Psoas muscle (tissue), 8 donors: ENCODE measurements around the gene PDZD2. TPM values are rescaled to one million over a fixed set of nuclear protein-coding genes. Genes with fewer than 3 reads are reported as not detected.
"Not testable (repeated sequence)": the region's sequence is repeated elsewhere in the genome, so short reads cannot be mapped to it uniquely, and the experiment has no call there.

Source experiments
- ATAC-seq, 4 donors: fragments of 200-7000 bp; cut with Tn5 transposase; one replicate each; pipeline ENCODE4 v1.9.1; 2020; ENCODE audit warnings: moderate library complexity in 3 of 4, mild to moderate bottlenecking in 2 of 4
- DNase-seq, 2 donors: peaks; one replicate each; pipeline ENCODE4 v3.0.0-alpha.2; 2020
- H3K27ac ChIP-seq: fragments of 200-600 bp; one replicate; pipeline ENCODE4 v1.8.0; 2022
- H3K27me3 ChIP-seq, 3 donors: fragments of 200-600 bp in 1 of 3; one replicate each; pipeline versions ENCODE4 v1.6.1 to v1.8.0; 2013 to 2022; ENCODE audit warnings: low read length in 2 of 3, mild to moderate bottlenecking in 2 of 3, moderate library complexity in 1 of 3; ENCODE audit not compliant: insufficient read depth in 3 of 3
- H3K36me3 ChIP-seq, 2 donors: fragments of 200-600 bp in 1 of 2; one replicate each; pipeline versions ENCODE4 v1.6.1 to v1.8.0; 2013 to 2022; ENCODE audit warnings: low read depth in 1 of 2, mild to moderate bottlenecking in 1 of 2, moderate library complexity in 1 of 2; ENCODE audit not compliant: insufficient read depth in 1 of 2
- H3K4me1 ChIP-seq: fragments of 200-600 bp; one replicate; pipeline ENCODE4 v1.8.0; 2022
- H3K4me3 ChIP-seq: fragments of 200-600 bp; one replicate; pipeline ENCODE4 v1.8.0; 2022; ENCODE audit warnings: mild to moderate bottlenecking
- H3K9me3 ChIP-seq: fragments of 200-600 bp; one replicate; pipeline ENCODE4 v1.8.0; 2022
- CTCF ChIP-seq: fragments of 200-600 bp; IDR thresholded peaks from one replicate; pipeline ENCODE4 v1.8.0; 2022; ENCODE audit warnings: antibody characterized with exemption
- WGBS, 3 donors: extraction: QIAGEN DNeasy Blood & Tissue Kit; methylation state at CpG; one replicate each; pipeline versions ENCODE4 v1.1.6 to v1.1.7; 2013; 5-methylcytosine and 5-hydroxymethylcytosine counted together
- intact Hi-C, 2 donors: fragments of 100-400 bp; cut with DNase I; formaldehyde crosslinking; loops; one replicate each; pipeline versions ENCODE4 v1.11.0 to v1.14.2; 2022
- polyA plus RNA-seq, 3 donors: library from polyadenylated mRNA; stranded (reverse); fragments of 200-250 nt; gene quantifications; one replicate each; pipeline ENCODE4 v1.2.3, GENCODE V29; 2013
- total RNA-seq, 4 donors: library from RNA; stranded (reverse); fragmentation: NEBNext Ultra II Directional in 2 of 4; extraction: Animal tissue kit (Norgen Biotek cat#: 25700) in 2 of 4; gene quantifications; one replicate each; pipeline versions ENCODE4 v1.2.1 to v1.2.4, GENCODE V29; 2021 to 2023
- donor health status: healthy with polysubstance abuse.
- donor health status: DM: no; HTN: no; CAD: no; lungs with moderate emphysema.
- donor health status: Bipolar disorder and iron deficiency.
- donor health status: healthy.
- donor health status: DM: yes; HTN: yes; CAD: no.
- donor health status: DM: no; HTN: no; CAD: no.
- donor health status: DM: no; HTN: no; CAD: no.
- donor health status: DM: yes; HTN: yes; CAD: no.

PDZD2 gene
- total and polyA plus RNA-seq, 7 donors: 1.4 to 17.5 (median 4.5) TPM

GRCh38 chr5:32030222-32030621 is 391.3 kb downstream of the PDZD2 start:
- Histone ChIP-seq H3K4me3 (no peak overlapping the region), H3K4me1 (peaks cover 36% of the 10 kb centered on the region), H3K27ac (no peak overlapping the region), H3K9me3 (no peaks in the 10 kb centered on the region), H3K36me3 (no peaks in the 10 kb centered on the region), H3K27me3 (no peaks in the 10 kb centered on the region)
- intact Hi-C loops: no loop called here
- TF ChIP-seq CTCF: no peak
- whole genome bisulfite sequencing, 3 donors: 55 to 73% (median 59%) methylated on average over 3 of the region's 3 CpGs
- no peak for DNase-seq
- ATAC-seq: no peak

GRCh38 chr5:32030686-32031085 is 391.8 kb downstream of the PDZD2 start:
- no peak for DNase-seq
- WGBS, 3 donors: 73 to 78% (median 78%) methylated on average over 5 of the region's 5 CpGs
- Histone ChIP-seq H3K27me3 (no peaks in the 10 kb centered on the region), H3K27ac (no peak overlapping the region), H3K4me3 (no peak overlapping the region), H3K9me3 (no peaks in the 10 kb centered on the region), H3K4me1 (peaks cover 36% of the 10 kb centered on the region), H3K36me3 (no peaks in the 10 kb centered on the region)
- intact Hi-C loops: no loop called here
- no peak for TF ChIP-seq CTCF
- ATAC-seq: no peak

GRCh38 chr5:32031089-32031488 is 392.2 kb downstream of the PDZD2 start:
- no peak for TF ChIP-seq CTCF
- intact Hi-C loops: no loop called here

GRCh38 chr5:32038523-32038922 is 399.6 kb downstream of the PDZD2 start:
- intact Hi-C loops: no loop called here
- Histone ChIP-seq H3K27me3 (no peaks in the 10 kb centered on the region), H3K4me1 (no peaks in the 10 kb centered on the region), H3K9me3 (no peaks in the 10 kb centered on the region), H3K27ac (no peak overlapping the region), H3K36me3 (no peaks in the 10 kb centered on the region), H3K4me3 (no peak overlapping the region)
- ATAC-seq (no peak), DNase-seq (no peak)
- TF ChIP-seq CTCF: no peak
- 78 to 88% (median 87%) methylated on average over 2 of the region's 2 CpGs for WGBS, 3 donors

More at GRCh38 chr5:32031089-32031488, 392.2 kb downstream of the PDZD2 start:
- 88 to 89% (median 88%) methylated on average over 4 of the region's 4 CpGs for WGBS, 3 donors
- Histone ChIP-seq H3K36me3 (no peaks in the 10 kb centered on the region), H3K27me3 (no peaks in the 10 kb centered on the region), H3K9me3 (no peaks in the 10 kb centered on the region), H3K4me1 (peaks cover 36% of the 10 kb centered on the region), H3K27ac (no peak overlapping the region), H3K4me3 (no peak overlapping the region)
- no peak for ATAC-seq
- no peak for DNase-seq

- H3K9me3 ChIP-seq, H3K36me3 ChIP-seq, H3K27ac ChIP-seq, DNase-seq, H3K4me1 ChIP-seq, ATAC-seq, intact Hi-C loops, H3K27me3 ChIP-seq, H3K4me3 ChIP-seq: not testable (repeated sequence)
- WGBS, 3 donors: 96 to 100% (median 98%) methylated on average over 20 to 22 of the region's 22 CpGs
These were observed 400.2 kb downstream of the PDZD2 start for GRCh38 chr5:32039133-32039532.

- H3K36me3 ChIP-seq, DNase-seq, intact Hi-C loops, H3K9me3 ChIP-seq, H3K27me3 ChIP-seq, ATAC-seq, H3K4me3 ChIP-seq, H3K27ac ChIP-seq, H3K4me1 ChIP-seq: not testable (repeated sequence)
- 94 to 95% (median 94%) methylated on average over 24 to 26 of the region's 26 CpGs for WGBS, 3 donors
These were observed 400.7 kb downstream of the PDZD2 start for GRCh38 chr5:32039601-32040000.

GRCh38 chr5:32040181-32040695 is 401.3 kb downstream of the PDZD2 start:
- ATAC-seq: not testable (repeated sequence)
- WGBS, 3 donors: 97 to 98% (median 98%) methylated on average over 25 to 31 of the region's 31 CpGs

More at GRCh38 chr5:32040181-32040695, 401.3 kb downstream of the PDZD2 start:
- H3K36me3 ChIP-seq, intact Hi-C loops, DNase-seq, H3K9me3 ChIP-seq, H3K4me1 ChIP-seq, H3K27me3 ChIP-seq, H3K27ac ChIP-seq, H3K4me3 ChIP-seq: not testable (repeated sequence)
